ENCODE data around the gene SP140.

DNA sequence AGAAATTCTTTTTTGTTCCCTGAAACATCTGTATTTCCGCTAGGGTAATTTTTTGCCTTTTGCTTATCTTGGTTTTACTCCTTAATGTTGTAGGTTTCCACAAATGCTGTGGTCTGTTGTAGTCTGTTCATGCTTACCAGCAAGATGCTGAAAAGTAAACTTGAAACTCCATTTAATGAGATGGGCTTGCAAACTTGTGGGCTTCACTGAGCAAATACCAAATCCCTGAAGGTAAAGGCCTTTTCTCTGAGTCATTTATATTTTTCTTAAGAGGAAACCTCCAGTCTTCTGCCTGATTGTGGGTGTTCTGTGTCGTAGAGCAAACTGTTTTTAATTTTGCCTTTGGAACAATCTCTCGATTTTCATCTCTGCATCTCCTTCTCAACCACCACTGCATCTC lies 9.3 kb downstream of the SP140 start:
- TF ChIP-seq POLR2A (IDR thresholded peaks at IDR 0.05; ENCODE audit: borderline replicate concordance, extremely low read depth, insufficient read depth, insufficient read length) = no peak
- no peak for TF ChIP-seq EZH2 (IDR thresholded peaks at IDR 0.05)
- TF ChIP-seq POLR2AphosphoS5 (IDR thresholded peaks at IDR 0.05; ENCODE audit: low read depth, low read length) = no peak
- TF ChIP-seq, protein P1, sequence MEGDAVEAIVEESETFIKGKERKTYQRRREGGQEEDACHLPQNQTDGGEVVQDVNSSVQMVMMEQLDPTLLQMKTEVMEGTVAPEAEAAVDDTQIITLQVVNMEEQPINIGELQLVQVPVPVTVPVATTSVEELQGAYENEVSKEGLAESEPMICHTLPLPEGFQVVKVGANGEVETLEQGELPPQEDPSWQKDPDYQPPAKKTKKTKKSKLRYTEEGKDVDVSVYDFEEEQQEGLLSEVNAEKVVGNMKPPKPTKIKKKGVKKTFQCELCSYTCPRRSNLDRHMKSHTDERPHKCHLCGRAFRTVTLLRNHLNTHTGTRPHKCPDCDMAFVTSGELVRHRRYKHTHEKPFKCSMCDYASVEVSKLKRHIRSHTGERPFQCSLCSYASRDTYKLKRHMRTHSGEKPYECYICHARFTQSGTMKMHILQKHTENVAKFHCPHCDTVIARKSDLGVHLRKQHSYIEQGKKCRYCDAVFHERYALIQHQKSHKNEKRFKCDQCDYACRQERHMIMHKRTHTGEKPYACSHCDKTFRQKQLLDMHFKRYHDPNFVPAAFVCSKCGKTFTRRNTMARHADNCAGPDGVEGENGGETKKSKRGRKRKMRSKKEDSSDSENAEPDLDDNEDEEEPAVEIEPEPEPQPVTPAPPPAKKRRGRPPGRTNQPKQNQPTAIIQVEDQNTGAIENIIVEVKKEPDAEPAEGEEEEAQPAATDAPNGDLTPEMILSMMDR (IDR thresholded peaks at IDR 0.05 in 2 of 3, conservative IDR thresholded peaks at IDR 0.05 in 1 of 3; ENCODE audit: borderline replicate concordance in 1 of 3, insufficient read depth in 1 of 3, low read depth in 2 of 3, low read length in 2 of 3) = no peak
- no peak for TF ChIP-seq SP1 (IDR thresholded peaks at IDR 0.05; ENCODE audit: low read depth)
- TF ChIP-seq SRF (IDR thresholded peaks at IDR 0.05; ENCODE audit: low read depth) = no peak
- no peak for TF ChIP-seq EGR1 (IDR thresholded peaks at IDR 0.05; ENCODE audit: low read depth)
- no peak for TF ChIP-seq EZH2phosphoT487 (IDR thresholded peaks at IDR 0.05; ENCODE audit: borderline replicate concordance)
- no peak for TF ChIP-seq TCF7L2 (IDR thresholded peaks at IDR 0.05; ENCODE audit: borderline replicate concordance, extremely low read depth, insufficient read depth, insufficient read length)
- TF ChIP-seq ELF1 (IDR thresholded peaks at IDR 0.05; ENCODE audit: borderline replicate concordance, low read depth) = no peak
- no peak for TF ChIP-seq JUND (IDR thresholded peaks at IDR 0.05)
